HG02981 (cell line): ENCODE results near the gene NUDT8.
"Not testable (repeated sequence)": the region's sequence is repeated elsewhere in the genome, so short reads cannot be mapped to it uniquely, and the experiment has no call there.

Experiments
- ATAC-seq: cut with Tn5 transposase; IDR thresholded peaks from one replicate; pipeline ENCODE4 v1.9.1; 2021; ENCODE audit warnings: mild to moderate bottlenecking, moderate library complexity; ENCODE audit not compliant: unreplicated experiment

Gene NUDT8

GRCh38 chr11:67594480-67594879 lies 35.3 kb downstream of the NUDT8 start:
- ATAC-seq = no peak

- no peak for ATAC-seq
Observed at GRCh38 chr11:67593565-67593905, 36.2 kb downstream of the NUDT8 start.

- ATAC-seq = no peak
Observed at GRCh38 chr11:67592880-67593564, 36.7 kb downstream of the NUDT8 start.

- not testable (repeated sequence) for ATAC-seq
Observed at GRCh38 chr11:67588899-67589415, 40.8 kb downstream of the NUDT8 start.

- peak; percentile 16 for ATAC-seq
Observed at GRCh38 chr11:67588136-67588503, 41.6 kb downstream of the NUDT8 start.

GRCh38 chr11:67586568-67587250 lies 43.0 kb downstream of the NUDT8 start:
- no peak for ATAC-seq

- ATAC-seq = no peak
Observed at GRCh38 chr11:67585911-67586310, 43.8 kb downstream of the NUDT8 start.

GRCh38 chr11:67584881-67585873 lies 44.6 kb downstream of the NUDT8 start:
- no peak for ATAC-seq

GRCh38 chr11:67584205-67584880 lies 45.4 kb downstream of the NUDT8 start:
- ATAC-seq = peak; percentile 7

- ATAC-seq = peak; percentile 60
Observed at GRCh38 chr11:67583247-67584204, 46.2 kb downstream of the NUDT8 start, which contains the start of gene GSTP1. Gene GSTP1, plus strand, starts transcription at chr11:67583812. Its CDS starts 32 bp downstream, at chr11:67583844.

GRCh38 chr11:67582011-67582410 lies 47.7 kb downstream of the NUDT8 start:
- ATAC-seq = no peak

GRCh38 chr11:67581469-67581868 lies 48.3 kb downstream of the NUDT8 start:
- ATAC-seq = no peak

GRCh38 chr11:67577951-67578350 lies 51.8 kb downstream of the NUDT8 start:
- no peak for ATAC-seq
